Glomerular visceral epithelial cell (primary cell): ENCODE data around the gene P2RX4.
"Not testable (repeated sequence)": the region's sequence is repeated elsewhere in the genome, so short reads cannot be mapped to it uniquely, and the experiment has no call there.

ENCODE experiments used
- DNase-seq: peaks from one replicate; pipeline ENCODE4 v3.0.0-alpha.2; 2016; ENCODE audit errors: extremely low spot score

The P2RX4 gene

DNA sequence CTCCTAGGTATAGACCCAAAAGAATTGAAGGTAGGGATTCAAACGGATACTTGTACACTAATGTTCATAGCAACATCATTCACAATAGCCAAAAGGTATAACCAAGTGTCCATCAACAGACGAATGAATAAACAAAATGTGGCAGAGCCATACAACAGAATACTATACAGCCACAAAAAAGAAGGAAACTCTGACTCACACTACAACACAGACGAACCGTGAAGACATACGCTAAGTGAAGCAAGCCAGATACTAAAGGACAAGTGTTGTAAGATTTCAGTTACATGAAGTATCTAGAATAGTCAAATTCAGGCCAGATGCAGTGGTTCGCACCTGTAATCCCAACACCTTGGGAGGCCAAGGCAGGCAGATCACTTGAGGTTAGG, 67.4 kb downstream of the P2RX4 start:
- DNase-seq: peak; percentile 6

DNA sequence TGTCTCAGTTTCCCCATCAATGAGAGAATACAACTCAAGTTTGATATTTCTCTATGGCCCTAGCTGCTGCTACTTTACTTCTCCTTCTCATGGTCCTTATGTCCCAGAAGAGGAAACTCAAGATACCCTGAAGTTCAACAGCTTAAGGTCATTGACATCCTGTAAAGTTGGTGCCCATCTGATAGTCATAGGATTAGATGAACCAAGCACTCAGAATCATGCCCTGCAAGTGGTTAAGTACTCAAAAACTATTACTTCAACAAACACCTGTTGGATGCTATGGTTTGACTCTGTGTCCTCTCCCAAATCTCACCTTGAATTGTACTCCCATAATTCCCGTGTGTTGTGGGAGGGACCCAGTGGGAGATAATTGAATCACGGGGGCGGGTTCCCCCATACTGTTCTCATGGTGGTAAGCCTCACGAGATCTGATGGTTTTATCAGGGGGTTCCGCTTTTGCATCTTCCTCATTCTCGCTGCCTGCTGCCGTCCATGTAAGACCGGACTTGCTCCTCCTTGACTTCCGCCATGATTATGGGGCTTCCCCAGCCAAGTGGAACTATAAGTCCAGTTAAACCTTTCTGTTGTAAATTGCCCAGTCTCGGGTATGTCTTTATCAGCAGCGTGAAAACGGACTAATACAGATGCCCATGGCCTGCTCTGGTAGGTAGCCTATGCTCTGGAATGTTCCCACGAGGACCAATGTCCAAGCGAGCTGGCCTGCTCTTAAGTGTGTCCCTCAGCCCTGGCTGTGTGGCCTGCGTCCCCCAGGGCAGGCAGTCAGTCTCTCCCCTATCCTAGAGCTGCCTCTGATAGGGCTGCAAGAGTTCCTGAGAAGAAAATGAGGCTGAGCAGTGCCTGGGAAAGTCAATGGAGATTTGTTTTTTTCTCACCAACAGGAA, 68.5 kb downstream of the P2RX4 start:
- DNase-seq: no peak

DNA sequence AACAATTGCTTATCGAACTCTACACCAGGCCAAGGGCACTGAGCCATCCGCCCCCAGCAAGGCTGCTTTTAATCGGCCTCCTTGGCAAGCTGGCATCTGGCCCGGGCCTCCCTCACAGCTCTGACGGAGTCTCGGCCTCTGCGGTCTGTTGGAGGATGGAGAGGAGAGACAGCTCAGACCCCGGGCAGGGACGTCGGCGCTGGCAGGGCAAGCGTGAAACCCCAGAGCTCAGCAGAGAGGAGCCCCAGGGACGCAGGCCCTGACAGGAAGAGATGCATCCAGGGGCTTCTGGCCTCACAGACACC, 69.1 kb downstream of the P2RX4 start:
- DNase-seq: no peak

DNA sequence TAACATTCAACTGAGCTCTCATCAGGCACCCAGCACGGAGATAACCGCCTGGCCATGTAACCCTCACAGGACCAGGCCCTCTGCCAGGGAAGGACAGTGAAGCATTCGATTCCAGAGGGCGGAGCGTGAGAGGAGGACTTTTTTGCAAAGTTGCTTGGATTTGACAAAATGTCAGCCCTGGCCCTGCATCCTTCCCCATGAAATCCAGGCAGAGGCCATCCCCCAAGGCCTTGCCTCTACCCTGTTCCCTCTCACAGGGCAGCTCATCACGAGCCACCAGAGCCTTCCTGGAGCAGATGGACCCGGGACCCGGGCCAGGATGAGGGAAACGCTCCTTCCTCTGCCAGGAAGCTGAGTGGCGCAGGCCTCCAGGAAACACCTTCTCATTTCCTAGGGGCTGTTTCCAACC, 69.6 kb downstream of the P2RX4 start:
- DNase-seq: no peak

DNA sequence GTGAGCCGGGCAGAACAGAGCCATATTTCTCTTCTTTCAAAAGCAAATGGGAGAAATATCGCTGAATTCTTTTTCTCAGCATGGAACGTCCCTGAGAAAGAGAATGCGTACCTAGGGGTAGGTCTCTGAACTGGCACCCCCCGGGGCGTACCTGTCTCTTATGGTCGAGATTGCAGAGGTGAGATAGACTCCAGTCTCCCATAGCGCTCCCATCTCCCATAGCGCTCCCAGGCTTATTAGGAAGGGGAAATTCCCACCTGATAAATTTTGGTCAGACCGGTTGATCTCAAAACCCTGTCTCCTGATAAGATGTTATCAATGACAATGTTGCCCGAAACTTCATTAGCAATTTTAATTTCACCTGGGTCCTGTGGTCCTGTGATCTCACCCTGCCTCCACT, 70.6 kb downstream of the P2RX4 start:
- not testable (repeated sequence) for DNase-seq

DNA sequence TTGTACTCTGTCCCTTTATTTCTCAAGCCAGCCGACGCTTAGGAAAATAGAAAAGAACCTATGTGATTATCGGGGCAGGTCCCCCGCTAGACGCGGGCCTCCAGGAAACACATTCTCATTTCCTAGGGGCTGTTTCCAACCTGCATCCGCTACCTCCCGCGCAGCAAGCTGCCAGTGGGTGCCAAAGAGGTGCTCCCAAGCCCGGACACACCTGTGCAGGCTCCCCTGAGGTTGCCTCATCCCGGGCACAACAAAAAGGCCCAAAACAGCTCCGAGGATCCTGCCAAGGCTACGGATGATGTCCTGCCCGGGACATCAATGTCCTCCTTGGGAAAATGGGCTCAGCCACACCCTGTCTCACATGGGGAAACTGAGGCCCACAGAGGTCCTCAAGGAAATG, 71.2 kb downstream of the P2RX4 start:
- DNase-seq: not testable (repeated sequence)

DNA sequence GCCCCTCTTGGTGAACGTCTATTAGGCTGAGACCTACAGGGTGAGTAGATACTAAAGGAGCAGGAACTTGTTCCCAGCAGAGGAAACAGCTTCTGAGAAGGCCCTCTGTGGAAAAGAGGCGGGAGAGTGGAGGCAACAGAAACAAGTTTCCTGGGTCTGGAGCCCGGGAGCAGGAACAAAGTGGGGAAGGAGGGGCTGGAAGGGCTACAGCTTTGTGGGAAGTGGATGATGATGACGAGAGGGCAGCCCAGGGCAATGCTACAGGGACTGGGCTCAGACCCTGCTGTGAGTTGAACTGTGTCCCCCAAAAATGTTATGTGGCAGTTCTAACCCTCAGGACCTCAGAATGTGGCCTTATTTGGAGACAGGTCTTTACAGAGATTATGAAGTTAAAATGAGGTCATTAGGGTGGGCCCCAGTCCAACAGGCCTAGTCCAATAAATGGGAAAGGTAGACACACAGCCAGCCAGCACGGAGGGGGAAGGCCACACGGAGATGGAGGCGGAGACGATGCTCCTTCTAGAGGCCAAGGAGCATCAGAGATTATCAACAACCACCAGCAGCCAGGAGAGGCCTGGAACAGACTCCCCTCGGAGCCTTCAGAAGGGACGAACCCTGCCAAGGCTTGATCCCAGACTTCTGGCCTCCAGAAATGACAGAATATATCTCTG, 72.3 kb downstream of the P2RX4 start:
- DNase-seq: no peak

DNA sequence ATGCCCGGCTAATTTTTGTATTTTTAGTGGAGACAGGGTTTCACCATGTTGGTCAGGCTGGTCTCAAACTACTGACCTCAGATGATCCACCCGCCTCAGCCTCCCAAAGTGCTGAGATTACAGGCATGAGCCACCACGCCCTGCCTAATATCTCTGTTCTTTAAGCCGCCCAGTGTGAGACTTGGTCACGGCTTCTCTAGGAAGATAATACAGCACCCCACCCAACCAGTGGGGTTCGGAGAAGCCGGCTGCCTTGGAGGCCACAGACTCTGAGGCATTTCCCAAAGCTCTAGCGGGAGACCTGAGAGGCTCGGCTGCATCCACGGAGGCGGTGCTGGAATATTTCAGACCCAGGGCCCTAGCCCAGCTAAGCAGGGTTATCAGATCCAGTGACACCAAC, 73.0 kb downstream of the P2RX4 start:
- DNase-seq: not testable (repeated sequence)

DNA sequence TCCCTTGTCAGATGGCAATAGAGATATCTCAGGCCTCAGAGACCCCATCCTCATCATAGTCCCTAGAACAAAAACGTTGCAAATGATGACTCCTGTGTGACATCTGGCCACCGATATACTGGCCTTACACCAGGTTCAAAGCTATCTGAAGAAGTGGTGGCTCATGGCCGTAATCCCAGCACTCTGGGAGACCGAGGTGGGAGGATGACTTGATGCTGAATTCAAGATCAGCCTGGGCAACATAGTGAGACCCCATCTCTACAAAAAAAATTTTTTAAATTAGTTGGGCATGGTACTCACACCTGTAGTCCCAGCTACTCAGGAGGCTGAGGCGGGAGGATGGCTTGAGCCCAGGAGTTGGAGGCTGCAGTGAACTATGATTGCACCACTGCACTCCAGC, 73.5 kb downstream of the P2RX4 start:
- DNase-seq: no peak
